HEK293 (cell line): ENCODE data around the gene GSTA5.

Experiments
- CTCF ChIA-PET: fragments of 350-600 bp; formaldehyde crosslinking; extraction: SDS; loops from one replicate; lab custom pipeline; 2021; ENCODE audit warnings: antibody characterized with exemption; lab: Yijun Ruan, JAX
- POLR2A ChIA-PET: fragments of 300-600 bp; formaldehyde crosslinking; extraction: SDS; loops from one replicate; lab custom pipeline; 2020; ENCODE audit warnings: antibody characterized with exemption, inconsistent platforms; lab: Yijun Ruan, JAX
- H3K27ac ChIP-seq: fragments of 200-500 bp; sonication (Bioruptor generic); 2 replicates; pipeline ENCODE4 v1.5.1; 2014; ENCODE audit warnings: low read depth, low read length, control low read depth, inconsistent platforms; ENCODE audit errors: extremely low read depth
- H3K36me3 ChIP-seq, 2 experiments: fragments of 200-500 bp in 1 of 2; sonication (Bioruptor generic) in 1 of 2; 1 replicate in 1 of 2; 2 replicates in 1 of 2; pipeline ENCODE4 v1.5.1; 2014 to 2017; ENCODE audit warnings: inconsistent platforms in 2 of 2, low read length in 2 of 2; ENCODE audit not compliant: control insufficient read depth in 2 of 2, insufficient read depth in 1 of 2
- H3K4me1 ChIP-seq: fragments of 200-500 bp; sonication (Bioruptor generic); 2 replicates; pipeline ENCODE4 v1.5.1; 2014; ENCODE audit warnings: mild to moderate bottlenecking, low read length, inconsistent platforms; ENCODE audit not compliant: control insufficient read depth, insufficient read depth
- H3K4me3 ChIP-seq: 2 replicates; pipeline ENCODE4 v1.5.1; 2011; ENCODE audit warnings: low read depth, mild to moderate bottlenecking, control low read depth, low read length, moderate library complexity
- H3K9me3 ChIP-seq: fragments of 200-500 bp; sonication (Bioruptor generic); 2 replicates; pipeline ENCODE4 v1.5.1; 2014; ENCODE audit warnings: low read depth, low read length, inconsistent platforms; ENCODE audit not compliant: control insufficient read depth, insufficient read depth
- PBX3 ChIP-seq: sonication (generic); formaldehyde crosslinking; IDR thresholded peaks from 2 replicates; pipeline ENCODE4 v1.8.1; 2022; ENCODE audit warnings: mild to moderate bottlenecking, moderate library complexity, missing genetic modification reagents
- ZBTB11 ChIP-seq: fragments of 450-650 bp; formaldehyde crosslinking; conservative IDR thresholded peaks from 2 replicates; pipeline ENCODE4 v1.5.1; 2016; ENCODE audit warnings: low read depth, missing biosample characterization, missing genetic modification characterization
- ZBTB21 ChIP-seq: fragments of 450-650 bp; formaldehyde crosslinking; IDR thresholded peaks from 2 replicates; pipeline ENCODE4 v1.5.1; 2017; ENCODE audit warnings: missing biosample characterization, missing genetic modification characterization
- ZNF121 ChIP-seq: fragments of 450-650 bp; formaldehyde crosslinking; IDR thresholded peaks from 2 replicates; pipeline ENCODE4 v1.5.1; 2016; ENCODE audit warnings: missing biosample characterization, missing genetic modification characterization
- ZNF211 ChIP-seq: fragments of 450-650 bp; formaldehyde crosslinking; IDR thresholded peaks from 2 replicates; pipeline ENCODE4 v1.5.1; 2016; ENCODE audit warnings: low read depth, missing biosample characterization, missing genetic modification characterization
- ZNF248 ChIP-seq: fragments of 450-650 bp; formaldehyde crosslinking; IDR thresholded peaks from 2 replicates; pipeline ENCODE4 v1.5.1; 2017; ENCODE audit warnings: missing biosample characterization, missing genetic modification characterization
- ZNF341 ChIP-seq: fragments of 450-650 bp; formaldehyde crosslinking; IDR thresholded peaks from 2 replicates; pipeline ENCODE4; 2016; ENCODE audit warnings: low read depth, missing biosample characterization, missing genetic modification characterization
- ZNF354C ChIP-seq: fragments of 450-650 bp; formaldehyde crosslinking; IDR thresholded peaks from 2 replicates; pipeline ENCODE4 v1.5.1; 2016; ENCODE audit warnings: missing biosample characterization, missing genetic modification characterization, low read depth, borderline replicate concordance
- ZNF518A ChIP-seq: fragments of 450-650 bp; formaldehyde crosslinking; conservative IDR thresholded peaks from 2 replicates; pipeline ENCODE4 v1.5.1; 2016; ENCODE audit warnings: low read depth, missing biosample characterization, missing genetic modification characterization
- ZNF549 ChIP-seq: fragments of 450-650 bp; IDR thresholded peaks from 2 replicates; pipeline ENCODE4 v1.5.1; 2018; ENCODE audit warnings: missing biosample characterization, missing genetic modification characterization, mild to moderate bottlenecking, inconsistent platforms, moderate library complexity
- ZNF600 ChIP-seq: fragments of 450-650 bp; formaldehyde crosslinking; IDR thresholded peaks from 2 replicates; pipeline ENCODE4 v1.5.1; 2016; ENCODE audit warnings: missing biosample characterization, missing genetic modification characterization
- ZNF610 ChIP-seq: fragments of 450-650 bp; formaldehyde crosslinking; IDR thresholded peaks from 2 replicates; pipeline ENCODE4 v1.5.1; 2016; ENCODE audit warnings: missing biosample characterization, missing genetic modification characterization, borderline replicate concordance
- ZNF645 ChIP-seq: fragments of 450-650 bp; formaldehyde crosslinking; IDR thresholded peaks from 2 replicates; pipeline ENCODE4; 2016; ENCODE audit warnings: missing biosample characterization, missing genetic modification characterization
- ZNF701 ChIP-seq: fragments of 450-650 bp; formaldehyde crosslinking; IDR thresholded peaks from 2 replicates; pipeline ENCODE4 v1.5.1; 2016; ENCODE audit warnings: missing biosample characterization, missing genetic modification characterization
- ZNF791 ChIP-seq: fragments of 450-650 bp; formaldehyde crosslinking; IDR thresholded peaks from 2 replicates; pipeline ENCODE4 v1.5.1; 2016; ENCODE audit warnings: missing biosample characterization, missing genetic modification characterization

Gene GSTA5

GRCh38 chr6:52840763-52841585 is at the start of gene GSTA5:
TSS of gene GSTA5 (minus strand) at chr6:52840813.
- POLR2A ChIA-PET = no interaction called here
- no peaks in the 10 kb centered on the region for H3K9me3 ChIP-seq
- H3K36me3 ChIP-seq = no peaks in the 10 kb centered on the region
- H3K4me1 ChIP-seq = no peaks in the 10 kb centered on the region
- CTCF ChIA-PET = interaction anchor here (0.7 to 1.4 kb wide), 2 partner anchors 15 to 154 kb away, joined by 4 read pairs; partner anchors contain the start of gene GSTA4
- TF ChIP-seq ZNF121 (no peak), ZNF549 (tag by site-specific recombination) (no peak), ZNF791 (tag by site-specific recombination) (no peak), ZNF645 (tag by site-specific recombination) (no peak), PBX3 (CRISPR knock-in tag) (no peak), ZBTB11 (tag by site-specific recombination) (no peak), ZNF211 (tag by site-specific recombination) (no peak), ZNF341 (tag by site-specific recombination) (no peak), ZNF248 (tag by site-specific recombination) (no peak), ZNF518A (tag by site-specific recombination) (no peak), ZNF600 (tag by site-specific recombination) (no peak), ZNF610 (tag by site-specific recombination) (no peak), ZNF354C (no peak), ZNF701 (tag by site-specific recombination) (no peak), ZBTB21 (tag by site-specific recombination) (no peak)
- no peak within 1 kb of the TSS for H3K4me3 ChIP-seq
- no peak within 1 kb of the TSS for H3K27ac ChIP-seq
